Measurements from ENCODE around the gene AKIRIN2.

The AKIRIN2 gene

DNA sequence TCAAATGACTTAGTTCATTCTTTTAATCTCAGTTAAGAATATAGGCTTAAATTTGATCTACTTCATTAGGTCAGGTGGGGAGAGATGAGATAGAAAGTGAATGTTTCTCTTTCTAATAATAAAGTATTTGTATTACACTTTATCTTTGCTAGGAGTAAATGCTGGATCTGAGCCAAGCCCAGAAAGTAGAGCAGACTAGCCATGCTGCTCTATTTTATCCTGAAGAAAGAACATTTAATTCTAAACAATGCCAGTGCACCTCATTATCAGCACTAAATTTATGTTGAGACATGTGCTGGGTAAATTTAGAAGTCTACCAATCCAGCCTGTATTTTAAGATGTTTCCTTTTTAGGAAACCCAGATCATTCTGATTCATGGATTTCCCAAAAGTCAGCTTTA lies 43.5 kb downstream of the AKIRIN2 start:
- H3K4me3 ChIP-seq (ENCODE audit: low read depth in 1 of 2, low read length in 1 of 2), result no peak overlapping the region
- peaks cover 0 to 8% of the 10 kb centered on the region in 2 experiments for H3K4me1 ChIP-seq (ENCODE audit: control insufficient read depth in 1 of 2, insufficient read depth in 1 of 2, low read depth in 1 of 2, low read length in 1 of 2)
- H3K27me3 ChIP-seq, result no peaks in the 10 kb centered on the region
- no peak overlapping the region for H3K27ac ChIP-seq
- peaks cover 5% of the 10 kb centered on the region for H3K36me3 ChIP-seq
- TF ChIP-seq, protein P1, sequence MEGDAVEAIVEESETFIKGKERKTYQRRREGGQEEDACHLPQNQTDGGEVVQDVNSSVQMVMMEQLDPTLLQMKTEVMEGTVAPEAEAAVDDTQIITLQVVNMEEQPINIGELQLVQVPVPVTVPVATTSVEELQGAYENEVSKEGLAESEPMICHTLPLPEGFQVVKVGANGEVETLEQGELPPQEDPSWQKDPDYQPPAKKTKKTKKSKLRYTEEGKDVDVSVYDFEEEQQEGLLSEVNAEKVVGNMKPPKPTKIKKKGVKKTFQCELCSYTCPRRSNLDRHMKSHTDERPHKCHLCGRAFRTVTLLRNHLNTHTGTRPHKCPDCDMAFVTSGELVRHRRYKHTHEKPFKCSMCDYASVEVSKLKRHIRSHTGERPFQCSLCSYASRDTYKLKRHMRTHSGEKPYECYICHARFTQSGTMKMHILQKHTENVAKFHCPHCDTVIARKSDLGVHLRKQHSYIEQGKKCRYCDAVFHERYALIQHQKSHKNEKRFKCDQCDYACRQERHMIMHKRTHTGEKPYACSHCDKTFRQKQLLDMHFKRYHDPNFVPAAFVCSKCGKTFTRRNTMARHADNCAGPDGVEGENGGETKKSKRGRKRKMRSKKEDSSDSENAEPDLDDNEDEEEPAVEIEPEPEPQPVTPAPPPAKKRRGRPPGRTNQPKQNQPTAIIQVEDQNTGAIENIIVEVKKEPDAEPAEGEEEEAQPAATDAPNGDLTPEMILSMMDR (IDR thresholded peaks at IDR 0.05), result no peak
- H3K9me3 ChIP-seq, result no peaks in the 10 kb centered on the region

DNA sequence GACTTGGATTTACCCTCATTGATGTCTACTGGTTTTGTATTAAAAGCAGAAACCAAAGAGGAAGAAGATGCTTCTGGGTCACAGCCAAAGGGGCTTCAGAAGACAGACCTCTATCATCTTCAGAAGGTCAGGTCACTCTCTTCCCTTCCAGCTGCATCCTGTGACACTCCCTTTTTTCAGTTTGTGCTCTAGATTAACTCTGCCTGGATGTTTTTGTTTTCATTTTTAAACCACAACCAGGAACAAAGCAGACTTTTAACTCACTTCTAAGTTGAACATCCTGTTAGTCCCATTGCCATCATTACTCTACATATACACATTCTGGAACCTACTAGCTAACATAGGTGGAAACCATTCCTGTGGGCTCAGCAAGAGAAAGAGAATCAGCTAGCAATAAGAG lies 45.2 kb downstream of the AKIRIN2 start:
- no peaks in the 10 kb centered on the region for H3K27me3 ChIP-seq
- no peak overlapping the region for H3K4me3 ChIP-seq (ENCODE audit: low read depth in 1 of 2, low read length in 1 of 2)
- TF ChIP-seq, protein P1 (IDR thresholded peaks at IDR 0.05), result no peak
- H3K27ac ChIP-seq, result no peak overlapping the region
- H3K4me1 ChIP-seq (ENCODE audit: control insufficient read depth in 1 of 2, insufficient read depth in 1 of 2, low read depth in 1 of 2, low read length in 1 of 2), result peaks cover 0 to 8% of the 10 kb centered on the region in 2 experiments
- no peaks in the 10 kb centered on the region for H3K9me3 ChIP-seq
- peaks cover 5% of the 10 kb centered on the region for H3K36me3 ChIP-seq

DNA sequence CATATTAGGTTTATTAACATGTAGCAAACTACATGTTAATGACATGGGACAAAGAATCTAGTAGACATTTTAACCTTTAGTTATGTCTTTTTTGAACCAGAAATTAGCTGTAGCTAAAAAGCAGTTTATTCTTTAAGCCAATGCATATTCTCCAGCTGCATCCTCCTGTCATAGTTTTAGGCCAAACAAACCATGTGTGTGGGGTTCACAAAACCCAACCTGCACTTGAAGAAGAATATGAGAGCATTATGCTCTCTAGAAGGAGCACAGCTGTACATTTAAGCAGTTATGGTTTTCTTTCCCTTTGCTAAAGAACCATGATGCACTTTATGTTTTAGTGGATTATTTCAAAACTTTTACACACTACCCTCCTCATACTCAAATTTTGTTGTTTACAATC lies 46.2 kb downstream of the AKIRIN2 start:
- TF ChIP-seq, protein P1 (IDR thresholded peaks at IDR 0.05), result no peak
- H3K27ac ChIP-seq, result no peak overlapping the region
- no peak overlapping the region for H3K4me3 ChIP-seq (ENCODE audit: low read depth in 1 of 2, low read length in 1 of 2)
- peaks cover 0 to 8% of the 10 kb centered on the region in 2 experiments for H3K4me1 ChIP-seq (ENCODE audit: control insufficient read depth in 1 of 2, insufficient read depth in 1 of 2, low read depth in 1 of 2, low read length in 1 of 2)
- no peaks in the 10 kb centered on the region for H3K9me3 ChIP-seq
- peaks cover 5% of the 10 kb centered on the region for H3K36me3 ChIP-seq
- H3K27me3 ChIP-seq, result no peaks in the 10 kb centered on the region

DNA sequence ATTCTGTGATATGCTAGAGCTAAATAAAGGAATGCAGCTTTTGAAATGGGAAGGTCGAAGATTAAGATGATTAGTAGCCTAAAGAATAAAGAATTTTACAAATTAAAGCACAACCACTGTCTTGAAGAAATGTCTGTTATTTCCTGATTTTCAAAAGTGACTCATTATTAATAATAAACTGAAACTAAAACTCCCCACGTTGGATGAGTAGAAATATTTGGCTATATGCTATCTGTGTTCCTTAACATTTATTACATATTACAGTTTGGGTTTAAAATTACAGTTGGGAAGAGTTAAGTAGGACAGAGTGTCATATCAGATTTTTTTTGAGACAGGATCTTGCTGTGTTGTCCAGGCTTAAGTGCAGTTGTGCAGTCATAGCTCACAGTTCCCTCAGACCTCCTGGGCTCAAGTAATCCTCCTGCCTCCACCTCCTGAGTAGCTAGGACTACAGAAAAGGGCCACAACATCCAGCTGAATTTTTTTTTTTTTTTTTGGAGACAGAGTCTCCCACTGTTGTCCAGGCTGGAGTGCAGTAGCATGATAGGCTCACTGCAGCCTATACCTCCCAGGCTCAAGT lies 47.1 kb downstream of the AKIRIN2 start:
- no peak overlapping the region for H3K27ac ChIP-seq
- H3K36me3 ChIP-seq, result peaks cover 5% of the 10 kb centered on the region
- no peaks in the 10 kb centered on the region for H3K9me3 ChIP-seq
- H3K4me3 ChIP-seq (ENCODE audit: low read depth in 1 of 2, low read length in 1 of 2), result no peak overlapping the region
- H3K4me1 ChIP-seq (ENCODE audit: control insufficient read depth in 1 of 2, insufficient read depth in 1 of 2, low read depth in 1 of 2, low read length in 1 of 2), result peaks cover 0 to under 1% of the 10 kb centered on the region in 2 experiments
- H3K27me3 ChIP-seq, result no peaks in the 10 kb centered on the region
- TF ChIP-seq, protein P1 (IDR thresholded peaks at IDR 0.05), result no peak

DNA sequence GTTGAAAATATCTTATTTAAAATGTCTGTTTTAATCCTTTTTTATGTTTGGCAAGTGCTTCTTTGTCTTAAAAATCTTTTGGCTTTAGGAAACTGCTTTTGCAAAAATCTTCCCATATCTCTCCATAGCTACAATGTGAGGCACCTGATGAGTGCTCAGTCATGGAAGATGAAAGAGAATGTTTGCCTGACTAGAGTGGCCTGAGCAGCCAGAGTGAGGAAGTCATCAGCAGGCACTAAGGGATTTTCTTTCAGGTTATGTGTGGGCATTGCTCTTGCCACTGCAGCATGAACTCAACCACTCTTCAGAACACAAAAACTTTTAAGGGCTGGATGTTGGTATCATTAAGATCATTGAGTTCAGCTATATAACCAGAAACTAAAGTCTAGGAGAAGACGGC lies 47.9 kb downstream of the AKIRIN2 start:
- H3K27ac ChIP-seq, result no peak overlapping the region

More for the DNA sequence above, 47.9 kb downstream of the AKIRIN2 start:
- TF ChIP-seq, protein P1 (IDR thresholded peaks at IDR 0.05), result no peak
- H3K9me3 ChIP-seq, result no peaks in the 10 kb centered on the region
- H3K27me3 ChIP-seq, result no peaks in the 10 kb centered on the region
- no peaks in the 10 kb centered on the region for H3K4me1 ChIP-seq (ENCODE audit: control insufficient read depth in 1 of 2, insufficient read depth in 1 of 2, low read depth in 1 of 2, low read length in 1 of 2)
- H3K36me3 ChIP-seq, result peaks cover 5% of the 10 kb centered on the region
- H3K4me3 ChIP-seq (ENCODE audit: low read depth in 1 of 2, low read length in 1 of 2), result no peak overlapping the region

Data from neutrophil (primary cell).